Fibroblast of skin of left biceps (primary cell): ENCODE data around the gene BMPR1A.
A peak's percentile ranks its signal among the peaks of the same experiment; 100 is the strongest.
"Not testable (repeated sequence)": the region's sequence is repeated elsewhere in the genome, so short reads cannot be mapped to it uniquely, and the experiment has no call there.

Experiments
- DNase-seq, 2 experiments: peaks; one replicate each; pipeline ENCODE4 v3.0.0-alpha.2; 2013; ENCODE audit warnings: low read depth in 2 of 2

Gene BMPR1A

DNA sequence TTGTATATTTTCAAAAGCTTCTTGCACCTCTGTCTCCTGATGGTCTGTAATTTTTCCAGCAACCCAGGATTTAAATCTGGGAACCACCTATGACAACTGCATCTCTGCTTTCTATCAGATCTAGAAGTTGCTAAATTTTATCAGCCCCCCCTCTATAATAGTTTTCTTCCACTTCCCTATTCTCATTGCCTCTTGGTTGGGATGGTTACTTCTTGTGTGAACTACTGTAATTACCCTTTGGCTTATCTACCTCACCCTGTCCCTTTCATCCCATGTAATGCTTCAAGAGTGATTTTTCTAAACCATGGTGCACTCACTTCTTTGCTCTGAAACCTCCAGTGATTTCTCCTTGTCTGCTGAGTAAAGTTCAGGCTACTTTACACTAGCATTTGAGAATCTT is 92.3 kb downstream of the BMPR1A start:
- no peak for DNase-seq

DNA sequence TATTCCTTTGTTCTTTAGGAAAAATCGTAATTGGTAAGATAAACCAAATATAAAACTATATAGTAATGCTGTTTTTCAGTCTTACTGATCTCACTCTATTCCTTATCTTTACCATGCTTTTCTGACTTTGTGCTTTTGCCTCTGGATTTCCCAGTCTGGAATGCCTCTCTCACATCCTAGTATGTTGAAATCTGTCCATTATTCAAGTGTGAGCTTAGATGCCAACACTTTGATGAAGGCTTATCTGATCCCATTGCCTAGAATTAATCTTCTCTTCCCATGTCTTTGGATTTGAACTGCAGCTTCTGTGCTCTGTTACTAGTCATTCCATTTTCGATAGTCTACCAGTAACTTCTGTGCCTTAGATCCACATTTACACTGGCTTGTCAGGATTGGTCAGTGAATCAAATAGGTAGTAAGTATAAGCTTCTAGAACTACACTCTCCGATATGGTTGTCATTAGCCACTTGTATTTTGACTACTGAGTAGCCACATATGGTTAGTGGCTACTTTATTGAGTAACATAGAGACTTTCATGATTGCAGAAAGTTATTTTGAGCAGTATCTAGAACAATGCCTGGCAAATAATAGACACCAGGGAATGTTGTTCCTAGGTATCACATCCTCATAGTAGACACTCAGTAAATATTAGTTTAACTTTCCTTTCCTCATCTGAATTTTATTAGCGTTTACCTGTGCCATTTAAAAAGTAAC is 92.9 kb downstream of the BMPR1A start:
- no peak for DNase-seq

DNA sequence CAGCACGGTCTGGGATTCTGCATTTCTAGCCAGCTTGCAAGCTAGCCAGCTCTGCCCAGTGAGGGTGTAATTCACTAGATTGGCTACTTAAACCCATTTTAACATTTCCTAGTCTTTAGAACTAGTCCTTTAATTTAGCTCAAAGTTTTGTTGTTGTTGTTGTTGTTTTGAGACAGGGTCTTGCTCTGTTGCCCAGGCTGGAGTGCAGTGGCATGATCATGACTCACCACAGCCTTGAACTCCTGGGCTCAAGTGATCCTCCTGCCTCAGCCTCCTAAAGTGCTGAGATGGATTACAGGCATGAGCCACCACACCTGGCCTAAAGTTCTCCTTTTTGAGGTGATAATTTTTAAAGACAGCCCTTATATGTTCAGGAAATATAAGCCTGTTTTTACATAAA is 94.1 kb downstream of the BMPR1A start:
- no peak for DNase-seq

DNA sequence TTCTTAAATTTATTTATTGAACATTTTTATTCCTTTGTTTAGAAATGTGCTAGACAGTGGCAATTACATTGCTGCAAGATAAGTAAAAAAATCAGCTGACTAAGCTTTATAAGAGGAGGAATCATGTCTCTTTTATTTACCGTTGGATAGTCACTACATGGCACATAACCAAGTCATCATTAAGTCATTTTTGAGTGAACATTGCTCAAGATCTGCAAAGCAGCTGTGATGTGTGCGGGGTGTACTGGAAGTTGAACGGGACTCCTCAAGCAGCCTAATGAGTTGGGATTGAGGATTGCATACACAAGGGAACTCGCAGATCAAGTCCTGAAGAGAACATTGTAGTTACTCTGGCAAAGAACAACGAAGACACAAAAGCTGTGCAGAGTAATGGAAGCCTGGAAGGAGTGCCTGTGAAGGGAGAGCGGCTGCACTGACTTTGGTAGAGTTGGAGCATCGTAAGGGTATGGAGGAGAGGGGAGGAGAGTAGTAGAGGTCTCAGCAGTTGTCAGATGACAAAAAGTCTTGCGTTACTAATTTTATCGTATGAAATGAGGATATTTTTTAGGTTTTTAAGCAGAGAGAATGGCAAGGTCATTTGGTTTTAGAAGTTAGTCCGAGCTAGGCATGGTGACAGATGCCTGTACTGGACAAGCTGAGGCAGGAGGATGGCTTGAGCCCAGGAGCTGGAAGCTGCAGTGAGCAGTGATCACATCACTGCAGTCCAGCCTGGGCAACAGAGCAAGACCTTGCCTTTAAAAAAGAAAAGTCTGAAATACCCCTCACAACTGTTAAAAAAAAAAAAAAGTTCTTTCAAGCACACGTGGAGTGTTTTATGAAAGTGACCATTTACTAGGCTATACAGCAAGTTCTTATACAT is 95.1 kb downstream of the BMPR1A start:
- peak; percentile 74 to 77 for DNase-seq

DNA sequence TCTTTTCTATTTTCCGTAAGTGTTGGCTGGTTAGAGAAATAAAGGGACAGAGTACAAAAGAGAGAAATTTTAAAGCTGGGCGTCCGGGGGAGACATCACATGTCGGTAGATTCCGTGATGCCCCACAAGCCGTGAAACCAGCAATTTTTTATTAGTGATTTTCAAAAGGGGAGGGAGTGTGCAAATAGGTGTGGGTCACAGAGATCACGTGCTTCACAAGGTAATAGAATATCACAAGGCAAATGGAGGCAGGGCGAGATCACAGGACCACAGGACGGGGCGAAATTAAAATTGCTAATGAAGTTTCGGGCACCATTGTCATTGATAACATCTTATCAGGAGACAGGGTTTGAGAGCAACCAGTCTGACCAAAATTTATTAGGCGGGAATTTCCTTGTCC is 97.2 kb downstream of the BMPR1A start:
- DNase-seq: not testable (repeated sequence)

DNA sequence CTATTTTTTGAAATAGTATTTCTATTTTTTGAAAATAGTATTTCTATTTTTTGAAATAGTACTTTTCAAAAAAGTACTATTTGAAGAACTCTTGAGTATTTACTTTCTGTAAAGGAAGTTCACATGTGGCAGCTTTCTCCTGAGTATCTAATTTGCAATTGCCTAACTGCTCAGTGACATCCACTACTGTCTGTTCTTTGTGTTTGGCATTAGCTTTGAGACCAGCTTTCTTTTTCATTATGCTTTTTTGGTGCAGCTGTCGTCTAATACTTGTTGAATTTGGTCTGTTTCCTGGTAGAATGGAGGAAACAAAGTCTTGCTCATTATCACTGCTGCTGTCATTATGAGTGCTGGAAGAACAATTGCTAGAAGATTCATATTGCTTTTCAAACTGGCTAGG is 99.1 kb downstream of the BMPR1A start:
- no peak for DNase-seq

DNA sequence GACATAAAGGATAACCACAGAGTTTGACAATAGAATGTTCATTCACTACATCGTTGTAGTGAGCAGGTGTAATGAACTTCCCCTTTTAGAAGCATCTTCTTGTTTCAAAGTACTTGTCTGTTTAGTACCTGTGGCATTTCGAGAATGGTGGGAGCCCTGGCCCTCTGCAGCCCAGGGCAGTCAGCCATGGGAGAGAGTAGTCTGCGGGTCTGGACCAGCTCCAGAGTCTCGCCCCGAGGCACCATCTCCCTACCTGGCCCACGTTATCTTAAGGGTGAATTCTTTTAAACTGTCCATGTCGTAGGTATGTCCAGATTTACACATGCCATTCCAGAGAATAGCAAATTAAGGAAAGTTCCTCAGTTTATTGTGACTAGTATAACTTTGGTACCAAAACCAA is 99.7 kb downstream of the BMPR1A start:
- DNase-seq: no peak

DNA sequence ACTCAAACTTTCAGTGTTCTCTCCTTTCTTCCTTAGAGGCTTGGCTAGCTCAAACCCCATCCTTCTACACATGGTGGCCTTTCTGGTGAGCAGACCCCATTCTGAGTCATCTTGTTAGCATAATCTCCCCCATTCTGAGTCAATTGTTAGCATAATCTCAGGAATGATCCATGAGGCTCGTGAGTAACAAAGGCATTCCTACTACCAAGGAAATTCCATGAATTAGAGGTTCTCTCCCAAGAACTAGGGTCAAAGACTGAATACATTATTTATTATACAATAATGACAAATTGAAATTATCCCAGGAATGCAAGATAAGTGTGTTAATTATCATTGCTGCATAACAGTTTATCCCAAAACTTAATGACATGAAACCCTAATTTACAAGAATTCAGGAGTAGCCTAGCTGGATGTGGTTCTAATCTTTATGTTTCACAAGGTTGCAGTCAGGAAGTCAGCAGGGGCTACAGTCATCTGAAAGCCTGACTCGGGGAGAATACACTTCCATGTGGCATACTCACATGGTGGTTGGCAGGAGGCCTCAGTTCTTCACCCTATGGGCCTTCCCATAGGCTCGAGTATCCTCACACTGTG is 100.8 kb downstream of the BMPR1A start:
- DNase-seq: peak; percentile 57 to 60

DNA sequence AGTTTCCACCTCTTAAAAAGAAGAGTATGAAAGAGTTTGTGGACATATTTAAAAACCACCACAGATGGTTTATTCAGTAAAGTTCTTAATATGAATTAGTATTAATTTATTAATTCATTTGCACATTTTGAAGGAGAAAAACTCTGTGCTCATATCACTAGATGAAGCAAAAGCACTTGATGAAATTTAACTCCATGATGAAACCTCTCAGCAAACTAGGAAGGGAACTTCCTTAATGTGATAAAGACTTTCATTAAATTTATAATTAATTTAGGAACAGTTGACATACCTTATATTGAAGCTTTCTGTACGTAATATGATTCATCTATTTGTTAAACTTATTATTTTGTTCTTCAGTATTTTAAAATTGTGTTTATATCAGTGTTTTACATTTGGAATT is 101.6 kb downstream of the BMPR1A start:
- no peak for DNase-seq

DNA sequence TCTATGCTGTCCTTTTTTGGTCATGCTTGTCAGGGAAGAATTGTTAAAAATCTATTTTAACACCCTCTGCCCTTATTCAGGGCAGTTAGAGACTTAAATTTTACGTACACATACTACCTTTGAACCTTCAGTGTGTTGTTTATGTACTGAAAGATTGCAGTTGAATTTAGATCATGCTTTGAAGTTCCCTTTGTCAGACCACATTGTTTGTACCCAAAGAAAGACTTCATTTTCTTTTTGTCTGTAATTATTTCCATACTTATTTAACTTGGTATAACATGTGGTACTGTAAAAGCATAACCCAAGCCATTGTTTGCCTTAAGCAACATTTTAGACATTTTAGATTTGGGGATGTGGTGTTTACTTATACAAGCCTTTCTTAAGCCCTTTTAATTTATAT is 104.9 kb downstream of the BMPR1A start:
- DNase-seq: no peak

DNA sequence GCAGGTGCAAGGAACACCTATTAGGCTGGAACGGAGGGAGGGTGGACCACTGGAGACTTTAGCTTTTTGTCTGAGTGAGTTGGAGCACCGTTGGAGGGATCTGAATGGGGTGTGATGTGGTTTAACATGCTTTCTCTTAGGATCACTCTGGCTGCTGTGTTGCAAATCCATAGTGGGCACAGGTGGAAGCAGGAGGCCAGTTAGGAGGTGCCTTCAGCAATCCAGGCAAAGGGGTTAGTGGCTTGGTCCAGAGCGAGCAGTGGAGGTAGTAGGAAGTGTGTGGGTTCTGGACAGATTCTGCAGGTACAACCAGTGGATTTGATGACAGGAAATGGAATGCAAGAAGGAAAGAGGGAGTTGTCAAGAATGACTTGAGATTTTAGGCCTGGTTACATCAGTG is 106.0 kb downstream of the BMPR1A start:
- DNase-seq: no peak

DNA sequence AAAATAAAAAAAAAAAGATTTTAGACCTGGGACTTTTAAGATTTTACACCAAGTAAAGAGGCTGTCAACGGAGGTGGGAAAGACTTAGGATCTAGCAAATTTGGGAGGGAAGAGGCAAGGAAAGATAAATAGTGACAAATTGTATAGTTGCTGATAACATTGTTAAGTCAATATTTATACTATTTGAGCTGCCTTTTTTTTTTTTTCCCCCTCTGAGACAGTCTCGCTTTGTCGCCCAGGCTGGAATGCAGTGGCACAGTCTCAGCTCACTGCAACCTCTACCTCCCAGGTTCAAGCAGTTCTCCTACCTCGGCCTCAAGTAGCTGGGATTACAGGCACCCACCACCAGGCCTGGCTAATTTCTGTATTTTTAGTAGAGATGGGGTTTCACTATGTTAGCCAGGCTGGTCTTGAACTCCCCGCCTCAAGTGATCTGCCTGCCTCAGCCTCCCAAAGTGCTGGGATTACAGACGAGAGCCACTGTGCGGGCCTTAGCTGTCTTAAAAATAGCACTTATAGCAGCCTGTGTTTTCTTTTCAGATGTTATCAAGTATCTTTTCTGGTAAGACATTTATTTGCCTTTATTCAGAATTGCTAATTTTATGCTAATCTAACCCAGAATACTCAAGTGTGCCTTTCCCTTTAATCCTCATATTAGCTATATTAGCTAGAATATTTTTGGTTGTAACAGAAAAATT is 106.5 kb downstream of the BMPR1A start:
- no peak for DNase-seq

DNA sequence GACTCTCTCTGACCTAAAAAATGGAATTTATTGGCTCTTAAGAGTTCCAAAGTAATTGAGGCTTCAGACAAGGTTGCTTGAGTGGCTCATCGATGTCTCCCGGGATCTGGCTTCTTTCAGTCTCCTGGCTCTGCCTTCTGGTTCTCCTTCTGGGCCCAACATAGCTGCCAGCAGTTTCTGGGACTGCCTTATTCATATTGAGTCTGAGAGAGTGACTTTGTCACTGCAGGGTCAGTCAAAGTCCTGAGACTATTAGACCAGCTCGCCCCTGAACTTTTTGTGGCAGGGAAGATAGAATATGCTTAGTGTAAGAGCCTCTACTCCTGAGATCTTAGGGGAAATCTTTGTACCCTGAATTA is 107.0 kb downstream of the BMPR1A start:
- DNase-seq: no peak

DNA sequence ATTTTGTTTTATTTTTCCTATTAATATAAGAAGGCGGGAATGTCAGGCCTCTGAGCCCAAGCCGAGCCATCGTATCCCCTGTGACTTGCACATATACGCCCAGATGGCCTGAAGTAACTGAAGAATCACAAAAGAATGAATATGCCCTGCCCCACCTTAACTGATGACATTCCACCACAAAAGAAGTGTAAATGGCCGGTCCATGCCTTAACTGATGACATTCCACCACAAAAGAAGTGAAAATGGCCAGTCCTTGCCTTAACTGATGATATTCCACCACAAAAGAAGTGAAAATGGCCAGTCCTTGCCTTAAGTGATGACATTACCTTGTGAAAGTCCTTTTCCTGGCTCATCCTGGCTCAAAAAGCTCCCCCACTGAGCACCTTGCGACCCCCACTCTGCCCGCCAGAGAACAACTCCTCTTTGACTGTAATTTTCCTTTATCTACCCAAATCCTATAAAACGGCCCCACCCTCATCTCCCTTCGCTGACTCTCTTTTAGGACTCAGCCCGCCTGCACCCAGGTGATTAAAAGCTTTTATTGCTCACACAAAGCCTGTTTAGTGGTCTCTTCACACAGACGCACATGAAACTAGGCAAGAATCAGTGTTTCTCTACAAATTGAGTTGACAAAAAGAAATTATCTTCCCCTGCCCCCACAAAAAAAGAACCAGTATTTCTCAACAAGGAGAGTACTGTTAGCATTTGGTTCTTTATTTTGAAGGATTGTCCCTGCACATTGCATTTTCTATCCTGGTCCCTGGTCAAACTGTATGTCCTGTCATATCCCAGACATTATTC is 108.8 kb downstream of the BMPR1A start:
- DNase-seq: not testable (repeated sequence)

DNA sequence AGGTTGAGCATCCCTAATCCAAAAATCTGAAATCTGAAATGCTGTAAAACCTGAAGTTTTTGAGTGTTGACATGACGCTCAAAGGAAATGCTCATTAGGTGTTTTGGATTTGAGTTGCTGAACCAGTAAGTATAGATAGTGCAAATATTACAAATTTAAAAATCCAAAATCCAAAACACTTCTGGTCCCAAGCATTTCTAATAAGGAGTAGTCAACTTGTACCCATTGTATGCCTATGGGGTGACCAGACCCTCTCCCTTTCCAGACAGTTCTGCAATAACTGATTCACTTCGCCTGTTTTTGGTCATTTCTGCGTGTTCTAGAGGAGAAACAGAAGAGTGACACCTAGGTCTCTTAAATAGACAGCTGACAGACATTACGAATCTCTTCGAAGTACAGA is 110.7 kb downstream of the BMPR1A start:
- DNase-seq: no peak

DNA sequence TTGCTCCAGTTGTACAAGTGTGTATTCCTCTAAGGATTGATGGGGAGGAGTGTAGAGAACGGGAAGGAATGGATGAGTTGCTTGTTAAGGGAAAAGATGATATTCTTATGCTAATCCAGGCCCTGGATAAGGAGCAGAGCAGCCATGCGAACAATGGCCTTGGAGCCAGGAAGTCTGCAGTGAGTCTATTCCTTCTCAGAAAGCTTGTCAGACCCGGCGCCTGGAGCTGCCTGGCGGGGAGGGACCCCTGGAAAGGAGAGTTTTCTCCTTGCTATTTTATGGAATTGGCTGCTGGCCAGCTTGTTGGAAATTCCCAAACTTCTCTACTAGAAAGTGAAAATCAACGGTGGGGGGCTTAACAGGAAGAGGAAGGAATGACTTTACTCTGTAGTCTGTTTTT is 111.9 kb downstream of the BMPR1A start:
- DNase-seq: peak in 1 of 2 experiments; percentile 19

DNA sequence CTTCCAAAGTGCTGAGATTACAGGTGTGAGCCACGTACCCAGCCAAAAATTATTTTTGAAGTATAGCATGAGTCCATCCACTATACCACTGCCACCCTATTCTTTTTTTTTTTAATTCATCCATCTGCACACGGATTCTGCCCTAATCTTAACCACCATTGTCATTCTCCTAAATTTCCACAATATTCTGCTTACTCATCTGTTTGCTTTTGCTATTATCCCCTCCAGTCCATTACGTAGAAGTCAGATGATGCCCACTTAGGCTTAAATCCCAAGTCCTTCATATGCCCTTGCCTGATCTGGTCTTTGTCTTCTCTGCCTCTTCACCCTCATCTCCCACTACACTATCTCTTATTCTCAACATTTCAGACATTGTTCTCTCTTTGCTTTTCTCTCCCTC is 114.3 kb downstream of the BMPR1A start:
- no peak for DNase-seq

DNA sequence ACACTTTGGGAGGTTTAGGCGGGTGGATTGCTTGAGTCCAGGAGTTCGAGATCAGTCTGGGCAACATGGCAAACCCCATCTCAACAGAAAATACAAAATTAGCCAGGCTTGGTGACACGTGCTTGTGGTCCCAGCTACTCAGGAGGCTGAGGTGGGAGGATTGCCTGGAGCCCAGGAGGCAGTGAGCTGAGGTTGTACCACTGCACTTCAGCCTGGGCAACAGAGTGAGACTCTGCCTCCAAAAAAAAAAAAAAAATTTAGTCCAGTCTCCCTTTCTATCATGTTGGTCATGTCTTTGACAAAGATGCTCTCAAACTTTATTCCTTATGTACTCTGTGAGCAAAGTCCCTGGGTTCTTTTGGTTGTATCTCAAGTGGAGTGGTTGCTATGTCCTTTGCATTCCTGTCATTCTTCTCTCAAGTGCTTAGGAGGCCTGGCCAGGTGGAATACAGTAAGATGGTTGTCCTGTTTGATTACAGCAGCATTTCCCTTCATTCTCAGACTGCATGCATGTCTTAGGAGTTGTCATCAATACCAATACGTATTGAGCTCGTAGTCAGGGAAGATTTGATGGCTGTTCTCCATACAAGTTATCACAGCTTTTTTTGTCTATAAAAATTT is 115.3 kb downstream of the BMPR1A start:
- no peak for DNase-seq

DNA sequence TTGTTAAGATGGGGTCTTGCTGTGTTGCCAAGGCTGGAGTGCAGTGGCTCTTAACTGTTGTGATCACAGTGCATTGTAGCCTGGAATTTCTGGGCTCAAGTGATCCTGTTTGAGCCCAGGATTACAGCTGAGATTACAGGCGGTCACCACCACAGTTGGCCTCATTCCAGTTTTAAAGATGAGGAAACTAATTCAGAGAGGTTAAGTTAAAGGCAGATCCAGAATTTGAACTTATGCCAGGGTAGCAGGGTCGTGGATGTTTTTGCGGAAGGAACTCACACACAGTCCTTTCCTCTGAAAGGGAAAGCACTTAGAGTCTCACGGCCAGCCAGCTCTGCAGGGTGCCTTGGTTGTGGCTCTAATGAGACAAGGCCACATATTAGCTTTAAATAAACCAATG is 116.3 kb downstream of the BMPR1A start:
- DNase-seq: no peak

DNA sequence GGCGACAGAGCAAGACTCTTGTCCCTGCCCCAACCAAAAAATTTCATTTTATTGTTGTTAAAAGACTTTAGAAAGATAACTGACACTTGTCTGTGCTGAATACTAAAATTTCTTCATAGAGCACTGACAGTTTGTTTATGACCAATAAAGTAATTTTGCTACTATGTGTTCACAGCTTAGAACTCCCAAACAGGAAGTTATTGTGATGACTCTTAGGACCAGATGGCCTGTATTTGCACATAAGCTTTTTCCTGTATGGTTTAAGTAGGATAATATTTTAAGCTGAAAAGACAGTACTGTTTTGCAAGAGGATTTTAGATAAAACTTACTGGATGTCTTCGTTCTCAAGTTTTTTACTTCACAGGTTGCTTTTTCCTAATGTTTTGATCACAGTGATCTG is 120.3 kb downstream of the BMPR1A start:
- DNase-seq: no peak
